ENCODE data around the gene PI4KA. TPM values are rescaled to one million over a fixed set of nuclear protein-coding genes. Genes with fewer than 3 reads are reported as not detected.
"Not testable (repeated sequence)": the region's sequence is repeated elsewhere in the genome, so short reads cannot be mapped to it uniquely, and the experiment has no call there.

Gene PI4KA
- total RNA-seq, 1 donor from 2014 or later: 110 TPM

DNA sequence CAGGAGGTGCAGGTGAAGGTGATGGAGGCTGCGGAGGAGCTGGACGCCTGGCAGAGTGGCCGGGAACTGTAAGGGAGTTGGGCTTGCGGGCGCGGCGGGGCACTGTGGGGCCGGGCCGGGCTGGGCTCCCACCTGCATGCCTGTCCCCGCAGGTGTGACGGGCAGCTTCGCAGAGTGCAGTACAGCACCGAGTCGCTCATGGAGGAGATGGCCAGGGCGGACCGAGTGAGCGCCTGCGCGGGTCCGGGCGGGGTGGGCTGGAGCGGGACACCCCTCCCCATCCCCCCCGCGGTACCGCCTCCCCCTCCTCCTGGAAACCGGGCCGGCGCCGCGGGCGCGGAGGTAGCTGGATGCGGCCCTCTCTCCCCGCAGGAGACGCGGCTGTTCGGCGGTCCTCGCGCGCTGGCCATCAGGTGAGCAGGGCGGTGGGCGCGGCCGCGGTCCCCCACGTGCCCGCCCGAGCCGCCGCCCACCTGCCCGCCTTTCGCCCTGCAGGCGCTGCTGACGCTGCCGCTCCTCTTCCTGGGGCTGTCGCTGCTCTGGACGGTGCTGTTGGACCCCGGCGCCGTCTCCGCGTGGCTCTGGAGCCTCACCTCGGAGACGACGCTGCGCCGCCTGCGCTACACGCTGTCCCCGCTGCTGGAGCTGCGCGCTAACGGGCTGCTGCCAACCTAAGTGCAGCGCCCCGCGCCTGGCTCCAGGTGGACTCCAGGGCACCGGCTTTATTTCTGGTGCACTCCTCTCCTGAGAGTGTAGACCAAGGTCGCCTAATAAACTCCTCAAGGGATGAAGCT lies 154.6 kb downstream of the PI4KA start:
- Mint-ChIP-seq H3K27me3 (ENCODE audit: low read depth) (peaks cover 17% of the 10 kb centered on the region), H3K4me3 (peak overlapping the region; percentile 54), H3K4me1 (peaks cover 13% of the 10 kb centered on the region)
- H3K27ac Mint-ChIP-seq, H3K9me3 Mint-ChIP-seq, H3K36me3 Mint-ChIP-seq: not testable (repeated sequence)
- DNase-seq (ENCODE audit: low spot score in 2 of 2, unreplicated experiment in 2 of 2): peak in 1 of 2 experiments; percentile 49

- Mint-ChIP-seq H3K4me1 (peaks cover 13% of the 10 kb centered on the region), H3K27me3 (ENCODE audit: low read depth) (peaks cover 17% of the 10 kb centered on the region), H3K4me3 (peak overlapping the region; percentile 92)
- not testable (repeated sequence) for H3K36me3 Mint-ChIP-seq; DNase-seq (ENCODE audit: low spot score in 2 of 2, unreplicated experiment in 2 of 2); H3K27ac Mint-ChIP-seq; H3K9me3 Mint-ChIP-seq
These were observed 155.2 kb downstream of the PI4KA start for GRCh38 chr22:20703414-20703806.

GRCh38 chr22:20702546-20703413 lies 155.8 kb downstream of the PI4KA start:
- DNase-seq (ENCODE audit: low spot score in 2 of 2, unreplicated experiment in 2 of 2): peak; percentile 93 to 97
- Mint-ChIP-seq H3K4me3 (peak overlapping the region; percentile 92), H3K27me3 (ENCODE audit: low read depth) (peaks cover 17% of the 10 kb centered on the region), H3K27ac (peak overlapping the region; percentile 100), H3K4me1 (peaks cover 13% of the 10 kb centered on the region)
- H3K36me3 Mint-ChIP-seq, H3K9me3 Mint-ChIP-seq: not testable (repeated sequence)

GRCh38 chr22:20702175-20702545 lies 156.5 kb downstream of the PI4KA start:
- Mint-ChIP-seq H3K4me3 (peak overlapping the region; percentile 92), H3K27ac (peak overlapping the region; percentile 100), H3K27me3 (ENCODE audit: low read depth) (peaks cover 17% of the 10 kb centered on the region), H3K4me1 (peaks cover 13% of the 10 kb centered on the region)
- H3K36me3 Mint-ChIP-seq; H3K9me3 Mint-ChIP-seq; DNase-seq (ENCODE audit: low spot score in 2 of 2, unreplicated experiment in 2 of 2): not testable (repeated sequence)

DNA sequence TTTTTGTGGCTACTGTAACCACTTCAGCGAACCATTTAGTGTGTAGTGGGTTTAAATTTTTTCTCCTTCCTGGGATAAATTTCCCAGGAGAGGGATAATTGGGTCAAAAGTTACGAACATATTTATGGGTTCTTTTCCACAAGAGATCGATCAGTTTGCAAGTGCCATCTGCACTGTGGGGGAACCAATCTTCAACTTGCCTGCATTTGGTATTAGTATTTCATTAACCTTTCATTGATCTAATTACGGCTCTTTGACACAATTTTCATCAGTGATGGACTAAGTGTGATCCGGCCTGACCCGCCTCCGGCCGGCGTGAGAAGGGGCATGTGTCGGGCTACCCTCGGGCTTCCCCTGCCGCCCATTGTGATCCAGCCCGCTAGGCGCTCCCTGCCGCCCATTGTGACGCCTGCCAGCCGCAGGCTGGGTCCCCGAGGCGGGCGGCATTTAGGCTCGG lies 156.9 kb downstream of the PI4KA start:
- Mint-ChIP-seq H3K27ac (peak overlapping the region; percentile 86), H3K4me3 (peak overlapping the region; percentile 92), H3K4me1 (peaks cover 15% of the 10 kb centered on the region), H3K27me3 (ENCODE audit: low read depth) (peaks cover 17% of the 10 kb centered on the region)
- not testable (repeated sequence) for H3K36me3 Mint-ChIP-seq; DNase-seq (ENCODE audit: low spot score in 2 of 2, unreplicated experiment in 2 of 2); H3K9me3 Mint-ChIP-seq

DNA sequence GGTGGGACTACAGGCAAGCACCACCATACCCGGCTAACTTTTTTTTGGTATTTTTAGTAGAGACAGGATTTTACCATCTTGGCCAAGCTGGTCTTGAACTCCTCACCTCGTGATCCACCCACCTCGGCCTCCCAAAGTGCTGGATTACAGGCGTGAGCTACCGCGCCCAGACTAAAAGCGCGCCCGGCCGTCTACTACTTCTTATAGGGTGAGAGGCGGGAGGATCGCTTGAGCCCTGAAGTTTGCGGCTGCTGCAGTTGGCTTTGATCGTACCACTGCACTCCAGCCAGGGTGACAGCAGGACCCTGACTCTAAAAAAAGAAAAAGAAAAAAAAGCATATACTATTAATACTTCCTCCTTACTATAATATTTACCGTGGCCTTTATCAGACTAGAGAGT lies 158.3 kb downstream of the PI4KA start:
- H3K4me3 Mint-ChIP-seq; H3K9me3 Mint-ChIP-seq; DNase-seq (ENCODE audit: low spot score in 2 of 2, unreplicated experiment in 2 of 2); H3K27ac Mint-ChIP-seq; H3K36me3 Mint-ChIP-seq: not testable (repeated sequence)
- peaks cover 12% of the 10 kb centered on the region for H3K27me3 Mint-ChIP-seq (ENCODE audit: low read depth)
- peaks cover 15% of the 10 kb centered on the region for H3K4me1 Mint-ChIP-seq

- not testable (repeated sequence) for DNase-seq (ENCODE audit: low spot score in 2 of 2, unreplicated experiment in 2 of 2); H3K27ac Mint-ChIP-seq; H3K27me3 Mint-ChIP-seq (ENCODE audit: low read depth); H3K4me3 Mint-ChIP-seq; H3K36me3 Mint-ChIP-seq; H3K9me3 Mint-ChIP-seq
- peaks cover 15% of the 10 kb centered on the region for H3K4me1 Mint-ChIP-seq
These were observed 158.8 kb downstream of the PI4KA start for GRCh38 chr22:20699856-20700255.

- H3K36me3 Mint-ChIP-seq; H3K27me3 Mint-ChIP-seq (ENCODE audit: low read depth); H3K9me3 Mint-ChIP-seq; H3K4me1 Mint-ChIP-seq; H3K4me3 Mint-ChIP-seq; H3K27ac Mint-ChIP-seq: not testable (repeated sequence)
- peak; percentile 68 to 89 for DNase-seq (ENCODE audit: low spot score in 2 of 2, unreplicated experiment in 2 of 2)
- TF ChIP-seq, protein P1, sequence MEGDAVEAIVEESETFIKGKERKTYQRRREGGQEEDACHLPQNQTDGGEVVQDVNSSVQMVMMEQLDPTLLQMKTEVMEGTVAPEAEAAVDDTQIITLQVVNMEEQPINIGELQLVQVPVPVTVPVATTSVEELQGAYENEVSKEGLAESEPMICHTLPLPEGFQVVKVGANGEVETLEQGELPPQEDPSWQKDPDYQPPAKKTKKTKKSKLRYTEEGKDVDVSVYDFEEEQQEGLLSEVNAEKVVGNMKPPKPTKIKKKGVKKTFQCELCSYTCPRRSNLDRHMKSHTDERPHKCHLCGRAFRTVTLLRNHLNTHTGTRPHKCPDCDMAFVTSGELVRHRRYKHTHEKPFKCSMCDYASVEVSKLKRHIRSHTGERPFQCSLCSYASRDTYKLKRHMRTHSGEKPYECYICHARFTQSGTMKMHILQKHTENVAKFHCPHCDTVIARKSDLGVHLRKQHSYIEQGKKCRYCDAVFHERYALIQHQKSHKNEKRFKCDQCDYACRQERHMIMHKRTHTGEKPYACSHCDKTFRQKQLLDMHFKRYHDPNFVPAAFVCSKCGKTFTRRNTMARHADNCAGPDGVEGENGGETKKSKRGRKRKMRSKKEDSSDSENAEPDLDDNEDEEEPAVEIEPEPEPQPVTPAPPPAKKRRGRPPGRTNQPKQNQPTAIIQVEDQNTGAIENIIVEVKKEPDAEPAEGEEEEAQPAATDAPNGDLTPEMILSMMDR (IDR thresholded peaks at IDR 0.05; ENCODE audit: unreplicated experiment): peak; percentile 61
These were observed 161.0 kb downstream of the PI4KA start for GRCh38 chr22:20697481-20698113.

DNA sequence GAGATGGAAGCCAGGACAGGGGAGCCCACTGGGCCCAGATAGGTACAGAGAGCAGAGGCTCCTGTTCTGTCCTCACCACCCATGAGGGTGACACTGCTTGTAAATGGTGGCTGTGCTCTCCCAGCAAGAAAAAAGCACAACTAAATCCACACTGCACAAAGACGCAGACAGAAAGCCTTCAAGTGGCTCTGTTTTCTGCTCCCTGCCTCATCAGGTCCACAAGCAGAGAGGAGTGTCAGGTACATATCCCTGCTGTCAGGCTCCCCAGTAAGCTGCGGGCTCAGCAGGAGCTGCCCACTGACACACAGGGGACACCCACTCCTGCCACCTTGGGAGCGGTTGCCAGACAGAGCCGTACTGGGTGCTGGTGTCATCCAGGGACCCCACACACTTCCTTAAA lies 162.6 kb downstream of the PI4KA start:
- not testable (repeated sequence) for H3K36me3 Mint-ChIP-seq; H3K27ac Mint-ChIP-seq; H3K9me3 Mint-ChIP-seq; DNase-seq (ENCODE audit: low spot score in 2 of 2, unreplicated experiment in 2 of 2); H3K4me3 Mint-ChIP-seq; H3K4me1 Mint-ChIP-seq; H3K27me3 Mint-ChIP-seq (ENCODE audit: low read depth)

- H3K4me3 Mint-ChIP-seq; H3K4me1 Mint-ChIP-seq; H3K27me3 Mint-ChIP-seq (ENCODE audit: low read depth); DNase-seq (ENCODE audit: low spot score in 2 of 2, unreplicated experiment in 2 of 2); H3K9me3 Mint-ChIP-seq; H3K36me3 Mint-ChIP-seq; H3K27ac Mint-ChIP-seq: not testable (repeated sequence)
These were observed 163.4 kb downstream of the PI4KA start for GRCh38 chr22:20695205-20695604.

- H3K9me3 Mint-ChIP-seq; H3K36me3 Mint-ChIP-seq; H3K27me3 Mint-ChIP-seq (ENCODE audit: low read depth); H3K4me3 Mint-ChIP-seq; DNase-seq (ENCODE audit: low spot score in 2 of 2, unreplicated experiment in 2 of 2); H3K27ac Mint-ChIP-seq; H3K4me1 Mint-ChIP-seq: not testable (repeated sequence)
These were observed 164.4 kb downstream of the PI4KA start for GRCh38 chr22:20694256-20694655.

DNA sequence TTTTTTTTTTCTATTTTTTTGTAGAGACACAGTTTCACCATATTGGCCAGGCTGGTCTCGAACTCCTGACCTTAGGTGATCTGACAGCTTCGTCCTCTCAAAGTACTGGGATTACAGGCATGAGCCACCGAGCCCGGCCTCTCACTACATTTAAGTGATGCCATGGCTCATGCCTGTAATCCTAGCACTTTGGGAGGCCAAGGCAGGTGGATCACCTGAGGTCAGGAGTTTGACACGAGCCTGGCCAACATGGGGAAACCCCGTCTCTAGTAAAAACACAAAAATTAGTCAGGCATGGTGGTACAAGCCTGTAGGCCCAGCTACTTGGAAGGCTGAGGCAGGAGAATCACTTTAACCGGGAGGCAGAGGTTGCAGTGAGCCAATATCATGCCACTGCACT lies 165.7 kb downstream of the PI4KA start:
- not testable (repeated sequence) for H3K9me3 Mint-ChIP-seq; H3K4me3 Mint-ChIP-seq; H3K36me3 Mint-ChIP-seq; H3K4me1 Mint-ChIP-seq; DNase-seq (ENCODE audit: low spot score in 2 of 2, unreplicated experiment in 2 of 2); H3K27ac Mint-ChIP-seq; H3K27me3 Mint-ChIP-seq (ENCODE audit: low read depth)

Data from mesothelial cell of epicardium (in vitro differentiated cells).